GM23338 (cell line): ENCODE measurements around the gene EP400. TPM values are rescaled to one million over a fixed set of nuclear protein-coding genes. Genes with fewer than 3 reads are reported as not detected.

Experiments used
- ATAC-seq: fragments of 200-7000 bp; cut with Tn5 transposase; 3 replicates; pipeline ENCODE4 v1.9.1; 2020
- DNase-seq: peaks from one replicate; pipeline ENCODE4 v3.0.0-alpha.2; 2015; ENCODE audit warnings: low spot score
- H2AFZ ChIP-seq: fragments of 200-600 bp; sonication (generic); 2 replicates; pipeline ENCODE4 v1.8.0; 2016; ENCODE audit warnings: antibody characterized with exemption, mild to moderate bottlenecking, moderate library complexity
- H3F3A ChIP-seq: fragments of 200-600 bp; sonication (generic); replicated peaks from 2 replicates; pipeline ENCODE4 v1.8.0; 2017; ENCODE audit warnings: antibody characterized with exemption, mixed run types, low read depth
- H3K27ac ChIP-seq: fragments of 200-600 bp; sonication (generic); 2 replicates; pipeline ENCODE4 v1.6.1; 2016; ENCODE audit warnings: low read depth
- H3K27me3 ChIP-seq: fragments of 200-600 bp; sonication (generic); 2 replicates; pipeline ENCODE4 v1.8.0; 2016; ENCODE audit warnings: mild to moderate bottlenecking, mixed run types, moderate library complexity; ENCODE audit not compliant: insufficient read depth
- H3K36me3 ChIP-seq: fragments of 200-600 bp; sonication (generic); 2 replicates; pipeline ENCODE4 v1.8.0; 2016; ENCODE audit warnings: mild to moderate bottlenecking; ENCODE audit not compliant: insufficient read depth
- H3K4me1 ChIP-seq: fragments of 200-600 bp; sonication (generic); 2 replicates; pipeline ENCODE4 v1.8.0; 2016; ENCODE audit warnings: mild to moderate bottlenecking, moderate library complexity; ENCODE audit not compliant: insufficient read depth
- H3K4me2 ChIP-seq: fragments of 200-600 bp; sonication (generic); 2 replicates; pipeline ENCODE4 v1.7.1; 2017; ENCODE audit warnings: mixed run types
- H3K4me3 ChIP-seq: fragments of 200-600 bp; sonication (generic); 2 replicates; pipeline ENCODE4 v1.6.1; 2016; ENCODE audit warnings: mixed run types
- H3K79me2 ChIP-seq: fragments of 200-600 bp; sonication (generic); replicated peaks from 2 replicates; pipeline ENCODE4 v1.8.0; 2017; ENCODE audit warnings: mild to moderate bottlenecking; ENCODE audit not compliant: insufficient read depth
- H3K9me2 ChIP-seq: fragments of 200-600 bp; sonication (generic); 2 replicates; pipeline ENCODE4 v1.8.0; 2017; ENCODE audit not compliant: insufficient read depth
- H4K20me1 ChIP-seq: fragments of 200-600 bp; sonication (generic); replicated peaks from 2 replicates; pipeline ENCODE4 v1.8.0; 2017; ENCODE audit warnings: mild to moderate bottlenecking; ENCODE audit not compliant: insufficient read depth
- H3K27ac Mint-ChIP-seq: 2 replicates; pipeline ENCODE4 v1.8.0; 2020; ENCODE audit warnings: inconsistent platforms, mild to moderate bottlenecking, moderate library complexity, mixed read lengths
- H3K27me3 Mint-ChIP-seq: 3 replicates; pipeline ENCODE4 v1.8.0; 2022; ENCODE audit warnings: low read depth, mild to moderate bottlenecking, moderate library complexity, mixed read lengths, inconsistent platforms; ENCODE audit not compliant: insufficient read depth, poor library complexity
- H3K36me3 Mint-ChIP-seq: 3 replicates; pipeline ENCODE4 v1.8.0; 2021; ENCODE audit warnings: low read depth, mild to moderate bottlenecking, inconsistent platforms, moderate library complexity, mixed read lengths
- H3K4me1 Mint-ChIP-seq: 3 replicates; pipeline ENCODE4 v1.8.0; 2020; ENCODE audit warnings: mild to moderate bottlenecking, inconsistent platforms, mixed read lengths
- H3K4me3 Mint-ChIP-seq: 3 replicates; pipeline ENCODE4 v1.8.0; 2021; ENCODE audit warnings: moderate library complexity, mild to moderate bottlenecking, inconsistent platforms, mixed read lengths
- H3K9me3 Mint-ChIP-seq: 3 replicates; pipeline ENCODE4 v1.8.0; 2020; ENCODE audit warnings: moderate library complexity, mild to moderate bottlenecking, inconsistent platforms, mixed read lengths
- CREB1 ChIP-seq: fragments of 250-450 bp; sonication (Bioruptor Pico); IDR thresholded peaks from 2 replicates; pipeline ENCODE4 v1.5.0; 2020; ENCODE audit warnings: low read depth, mild to moderate bottlenecking, moderate library complexity
- EZH2 ChIP-seq: fragments of 200-600 bp; sonication (generic); IDR thresholded peaks from one replicate; pipeline ENCODE4 v1.8.0; 2017; ENCODE audit warnings: antibody characterized with exemption, mild to moderate bottlenecking, low read depth; ENCODE audit not compliant: unreplicated experiment
- EZH2phosphoT487 ChIP-seq: fragments of 200-600 bp; sonication (generic); IDR thresholded peaks from one replicate; pipeline ENCODE4 v1.8.1; 2018; ENCODE audit warnings: antibody characterized with exemption; ENCODE audit not compliant: unreplicated experiment
- JUNB ChIP-seq: IDR thresholded peaks from one replicate; pipeline ENCODE4 v1.6.1; 2016; ENCODE audit warnings: antibody characterized with exemption; ENCODE audit not compliant: unreplicated experiment
- POLR2AphosphoS5 ChIP-seq: IDR thresholded peaks from 2 replicates; pipeline ENCODE4 v1.6.1; 2016; ENCODE audit warnings: antibody characterized with exemption, low read depth
- STAT1 ChIP-seq: IDR thresholded peaks from one replicate; pipeline ENCODE4 v1.6.1; 2016; ENCODE audit warnings: antibody characterized with exemption; ENCODE audit not compliant: unreplicated experiment
- ZNF114 ChIP-seq: fragments of 250-450 bp; sonication (Bioruptor Pico); IDR thresholded peaks from 2 replicates; pipeline ENCODE4 v1.5.0; 2020; ENCODE audit warnings: mild to moderate bottlenecking, moderate library complexity
- ZNF331 ChIP-seq: fragments of 250-450 bp; sonication (Bioruptor Pico); IDR thresholded peaks from 2 replicates; pipeline ENCODE4 v1.5.0; 2020; ENCODE audit warnings: low read depth, mild to moderate bottlenecking, moderate library complexity
- polyA plus RNA-seq: library from polyadenylated mRNA; unstranded; fragments of >200 nt; fragmentation: Nextera tagmentation; extraction: Ambion mirVana; gene quantifications from 2 replicates; pipeline ENCODE4 v1.2.1, GENCODE V29; 2016
- total RNA-seq: library from RNA; depleted of rRNA; stranded (reverse); fragments of >200 nt; shearing (Covaris generic); gene quantifications from 2 replicates; pipeline ENCODE4 v1.2.3, GENCODE V29; 2014
- TF ChIP-seq, protein P1 (sequence below): IDR thresholded peaks from one replicate; pipeline ENCODE4 v1.6.1; 2018; ENCODE audit warnings: antibody characterized with exemption; ENCODE audit not compliant: unreplicated experiment
- TF ChIP-seq, protein P2 (sequence below): fragments of 250-450 bp; sonication (Bioruptor Pico); IDR thresholded peaks from 2 replicates; pipeline ENCODE4 v1.5.0; 2020; ENCODE audit warnings: mild to moderate bottlenecking, moderate library complexity
- TF ChIP-seq, protein P3 (sequence below): IDR thresholded peaks from 2 replicates; pipeline ENCODE4 v1.6.1; 2016; ENCODE audit warnings: antibody characterized with exemption
- TF ChIP-seq, protein P4 (sequence below), 2 experiments: fragments of 200-600 bp in 1 of 2; sonication (generic) in 1 of 2; conservative IDR thresholded peaks; 2 replicates each; pipeline versions ENCODE4 v1.5.1 to v1.6.1; 2016 to 2017; ENCODE audit warnings: antibody characterized with exemption in 2 of 2, low read depth in 2 of 2, mild to moderate bottlenecking in 2 of 2, moderate library complexity in 1 of 2

The EP400 gene
- total and polyA plus RNA-seq, 2 experiments from 2014 or later = 26.3 to 57.2 TPM

DNA sequence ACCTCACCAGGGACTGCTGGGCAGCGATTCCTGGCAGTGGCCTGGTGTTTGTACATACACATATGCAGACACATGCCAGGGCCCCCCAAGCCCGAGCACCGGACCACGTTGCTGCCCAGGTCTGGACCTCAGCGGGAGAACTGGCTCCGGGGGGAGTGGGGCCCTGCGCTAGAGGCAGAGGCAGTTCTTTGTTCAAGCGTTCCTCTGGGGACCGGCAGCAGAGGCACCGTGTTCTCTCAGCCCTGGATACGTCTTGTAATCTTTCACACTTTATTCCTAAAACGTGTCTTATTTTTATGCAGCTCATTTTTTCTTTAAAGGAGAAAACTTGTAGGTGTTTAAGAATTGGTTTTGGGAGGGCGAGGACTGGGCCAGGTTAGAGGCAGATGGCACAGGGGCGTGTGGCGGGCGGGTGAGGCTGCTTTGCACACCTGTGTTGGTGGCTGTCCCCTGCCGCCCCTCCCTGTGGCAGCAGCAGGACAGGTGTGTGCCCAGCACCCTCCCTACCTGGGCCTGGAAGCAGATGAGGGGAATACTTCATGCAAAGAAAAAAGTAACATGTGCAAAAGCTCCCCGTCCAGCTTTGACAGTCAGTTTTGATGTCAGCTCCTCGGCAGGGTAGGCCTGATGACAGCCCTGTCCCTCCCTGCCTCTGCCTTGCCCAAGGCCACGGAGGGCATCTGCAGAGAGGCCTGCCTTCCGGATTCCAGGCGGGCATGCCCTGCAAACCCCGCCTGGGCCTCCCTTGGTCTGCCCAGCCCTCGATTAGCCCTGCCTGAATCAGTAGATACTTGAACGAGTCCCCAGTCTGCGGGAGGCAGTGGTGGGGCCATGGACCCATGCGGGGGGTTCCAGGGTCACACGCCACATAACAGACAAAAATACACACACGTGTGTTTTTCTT lies 27.6 kb upstream of the EP400 start:
- H2AFZ ChIP-seq = no peak overlapping the region
- no peaks in the 10 kb centered on the region for H3K9me2 ChIP-seq
- ATAC-seq (no peak), DNase-seq (no peak)
- no peaks in the 10 kb centered on the region for H3K4me1 ChIP-seq
- Mint-ChIP-seq H3K9me3 (peaks cover 7% of the 10 kb centered on the region; the same call in 2 of the 3 replicates), H3K36me3 (peaks cover 15% of the 10 kb centered on the region; the same call in 2 of the 3 replicates), H3K4me3 (no peak overlapping the region), H3K27ac (no peak overlapping the region), H3K4me1 (no peaks in the 10 kb centered on the region), H3K27me3 (peaks cover 7% of the 10 kb centered on the region)
- no peak for TF ChIP-seq CREB1 (CRISPR knock-in tag)
- TF ChIP-seq, protein P1, sequence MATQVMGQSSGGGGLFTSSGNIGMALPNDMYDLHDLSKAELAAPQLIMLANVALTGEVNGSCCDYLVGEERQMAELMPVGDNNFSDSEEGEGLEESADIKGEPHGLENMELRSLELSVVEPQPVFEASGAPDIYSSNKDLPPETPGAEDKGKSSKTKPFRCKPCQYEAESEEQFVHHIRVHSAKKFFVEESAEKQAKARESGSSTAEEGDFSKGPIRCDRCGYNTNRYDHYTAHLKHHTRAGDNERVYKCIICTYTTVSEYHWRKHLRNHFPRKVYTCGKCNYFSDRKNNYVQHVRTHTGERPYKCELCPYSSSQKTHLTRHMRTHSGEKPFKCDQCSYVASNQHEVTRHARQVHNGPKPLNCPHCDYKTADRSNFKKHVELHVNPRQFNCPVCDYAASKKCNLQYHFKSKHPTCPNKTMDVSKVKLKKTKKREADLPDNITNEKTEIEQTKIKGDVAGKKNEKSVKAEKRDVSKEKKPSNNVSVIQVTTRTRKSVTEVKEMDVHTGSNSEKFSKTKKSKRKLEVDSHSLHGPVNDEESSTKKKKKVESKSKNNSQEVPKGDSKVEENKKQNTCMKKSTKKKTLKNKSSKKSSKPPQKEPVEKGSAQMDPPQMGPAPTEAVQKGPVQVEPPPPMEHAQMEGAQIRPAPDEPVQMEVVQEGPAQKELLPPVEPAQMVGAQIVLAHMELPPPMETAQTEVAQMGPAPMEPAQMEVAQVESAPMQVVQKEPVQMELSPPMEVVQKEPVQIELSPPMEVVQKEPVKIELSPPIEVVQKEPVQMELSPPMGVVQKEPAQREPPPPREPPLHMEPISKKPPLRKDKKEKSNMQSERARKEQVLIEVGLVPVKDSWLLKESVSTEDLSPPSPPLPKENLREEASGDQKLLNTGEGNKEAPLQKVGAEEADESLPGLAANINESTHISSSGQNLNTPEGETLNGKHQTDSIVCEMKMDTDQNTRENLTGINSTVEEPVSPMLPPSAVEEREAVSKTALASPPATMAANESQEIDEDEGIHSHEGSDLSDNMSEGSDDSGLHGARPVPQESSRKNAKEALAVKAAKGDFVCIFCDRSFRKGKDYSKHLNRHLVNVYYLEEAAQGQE = no peak
- no peak for TF ChIP-seq POLR2AphosphoS5
- TF ChIP-seq, protein P2, sequence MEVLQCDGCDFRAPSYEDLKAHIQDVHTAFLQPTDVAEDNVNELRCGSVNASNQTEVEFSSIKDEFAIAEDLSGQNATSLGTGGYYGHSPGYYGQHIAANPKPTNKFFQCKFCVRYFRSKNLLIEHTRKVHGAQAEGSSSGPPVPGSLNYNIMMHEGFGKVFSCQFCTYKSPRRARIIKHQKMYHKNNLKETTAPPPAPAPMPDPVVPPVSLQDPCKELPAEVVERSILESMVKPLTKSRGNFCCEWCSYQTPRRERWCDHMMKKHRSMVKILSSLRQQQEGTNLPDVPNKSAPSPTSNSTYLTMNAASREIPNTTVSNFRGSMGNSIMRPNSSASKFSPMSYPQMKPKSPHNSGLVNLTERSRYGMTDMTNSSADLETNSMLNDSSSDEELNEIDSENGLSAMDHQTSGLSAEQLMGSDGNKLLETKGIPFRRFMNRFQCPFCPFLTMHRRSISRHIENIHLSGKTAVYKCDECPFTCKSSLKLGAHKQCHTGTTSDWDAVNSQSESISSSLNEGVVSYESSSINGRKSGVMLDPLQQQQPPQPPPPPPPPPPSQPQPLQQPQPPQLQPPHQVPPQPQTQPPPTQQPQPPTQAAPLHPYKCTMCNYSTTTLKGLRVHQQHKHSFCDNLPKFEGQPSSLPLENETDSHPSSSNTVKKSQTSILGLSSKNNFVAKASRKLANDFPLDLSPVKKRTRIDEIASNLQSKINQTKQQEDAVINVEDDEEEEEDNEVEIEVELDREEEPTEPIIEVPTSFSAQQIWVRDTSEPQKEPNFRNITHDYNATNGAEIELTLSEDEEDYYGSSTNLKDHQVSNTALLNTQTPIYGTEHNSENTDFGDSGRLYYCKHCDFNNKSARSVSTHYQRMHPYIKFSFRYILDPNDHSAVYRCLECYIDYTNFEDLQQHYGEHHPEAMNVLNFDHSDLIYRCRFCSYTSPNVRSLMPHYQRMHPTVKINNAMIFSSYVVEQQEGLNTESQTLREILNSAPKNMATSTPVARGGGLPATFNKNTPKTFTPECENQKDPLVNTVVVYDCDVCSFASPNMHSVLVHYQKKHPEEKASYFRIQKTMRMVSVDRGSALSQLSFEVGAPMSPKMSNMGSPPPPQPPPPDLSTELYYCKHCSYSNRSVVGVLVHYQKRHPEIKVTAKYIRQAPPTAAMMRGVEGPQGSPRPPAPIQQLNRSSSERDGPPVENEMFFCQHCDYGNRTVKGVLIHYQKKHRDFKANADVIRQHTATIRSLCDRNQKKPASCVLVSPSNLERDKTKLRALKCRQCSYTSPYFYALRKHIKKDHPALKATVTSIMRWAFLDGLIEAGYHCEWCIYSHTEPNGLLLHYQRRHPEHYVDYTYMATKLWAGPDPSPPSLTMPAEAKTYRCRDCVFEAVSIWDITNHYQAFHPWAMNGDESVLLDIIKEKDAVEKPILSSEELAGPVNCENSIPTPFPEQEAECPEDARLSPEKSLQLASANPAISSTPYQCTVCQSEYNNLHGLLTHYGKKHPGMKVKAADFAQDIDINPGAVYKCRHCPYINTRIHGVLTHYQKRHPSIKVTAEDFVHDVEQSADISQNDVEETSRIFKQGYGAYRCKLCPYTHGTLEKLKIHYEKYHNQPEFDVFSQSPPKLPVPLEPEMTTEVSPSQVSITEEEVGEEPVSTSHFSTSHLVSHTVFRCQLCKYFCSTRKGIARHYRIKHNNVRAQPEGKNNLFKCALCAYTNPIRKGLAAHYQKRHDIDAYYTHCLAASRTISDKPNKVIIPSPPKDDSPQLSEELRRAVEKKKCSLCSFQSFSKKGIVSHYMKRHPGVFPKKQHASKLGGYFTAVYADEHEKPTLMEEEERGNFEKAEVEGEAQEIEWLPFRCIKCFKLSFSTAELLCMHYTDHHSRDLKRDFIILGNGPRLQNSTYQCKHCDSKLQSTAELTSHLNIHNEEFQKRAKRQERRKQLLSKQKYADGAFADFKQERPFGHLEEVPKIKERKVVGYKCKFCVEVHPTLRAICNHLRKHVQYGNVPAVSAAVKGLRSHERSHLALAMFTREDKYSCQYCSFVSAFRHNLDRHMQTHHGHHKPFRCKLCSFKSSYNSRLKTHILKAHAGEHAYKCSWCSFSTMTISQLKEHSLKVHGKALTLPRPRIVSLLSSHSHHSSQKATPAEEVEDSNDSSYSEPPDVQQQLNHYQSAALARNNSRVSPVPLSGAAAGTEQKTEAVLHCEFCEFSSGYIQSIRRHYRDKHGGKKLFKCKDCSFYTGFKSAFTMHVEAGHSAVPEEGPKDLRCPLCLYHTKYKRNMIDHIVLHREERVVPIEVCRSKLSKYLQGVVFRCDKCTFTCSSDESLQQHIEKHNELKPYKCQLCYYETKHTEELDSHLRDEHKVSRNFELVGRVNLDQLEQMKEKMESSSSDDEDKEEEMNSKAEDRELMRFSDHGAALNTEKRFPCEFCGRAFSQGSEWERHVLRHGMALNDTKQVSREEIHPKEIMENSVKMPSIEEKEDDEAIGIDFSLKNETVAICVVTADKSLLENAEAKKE (CRISPR knock-in tag) = no peak
- TF ChIP-seq STAT1 = no peak
- TF ChIP-seq EZH2 = no peak
- no peak for TF ChIP-seq ZNF331
- no peak for TF ChIP-seq EZH2phosphoT487
- TF ChIP-seq, protein P3, sequence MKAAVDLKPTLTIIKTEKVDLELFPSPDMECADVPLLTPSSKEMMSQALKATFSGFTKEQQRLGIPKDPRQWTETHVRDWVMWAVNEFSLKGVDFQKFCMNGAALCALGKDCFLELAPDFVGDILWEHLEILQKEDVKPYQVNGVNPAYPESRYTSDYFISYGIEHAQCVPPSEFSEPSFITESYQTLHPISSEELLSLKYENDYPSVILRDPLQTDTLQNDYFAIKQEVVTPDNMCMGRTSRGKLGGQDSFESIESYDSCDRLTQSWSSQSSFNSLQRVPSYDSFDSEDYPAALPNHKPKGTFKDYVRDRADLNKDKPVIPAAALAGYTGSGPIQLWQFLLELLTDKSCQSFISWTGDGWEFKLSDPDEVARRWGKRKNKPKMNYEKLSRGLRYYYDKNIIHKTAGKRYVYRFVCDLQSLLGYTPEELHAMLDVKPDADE = no peak
- no peak for TF ChIP-seq JUNB
- TF ChIP-seq, protein P4, sequence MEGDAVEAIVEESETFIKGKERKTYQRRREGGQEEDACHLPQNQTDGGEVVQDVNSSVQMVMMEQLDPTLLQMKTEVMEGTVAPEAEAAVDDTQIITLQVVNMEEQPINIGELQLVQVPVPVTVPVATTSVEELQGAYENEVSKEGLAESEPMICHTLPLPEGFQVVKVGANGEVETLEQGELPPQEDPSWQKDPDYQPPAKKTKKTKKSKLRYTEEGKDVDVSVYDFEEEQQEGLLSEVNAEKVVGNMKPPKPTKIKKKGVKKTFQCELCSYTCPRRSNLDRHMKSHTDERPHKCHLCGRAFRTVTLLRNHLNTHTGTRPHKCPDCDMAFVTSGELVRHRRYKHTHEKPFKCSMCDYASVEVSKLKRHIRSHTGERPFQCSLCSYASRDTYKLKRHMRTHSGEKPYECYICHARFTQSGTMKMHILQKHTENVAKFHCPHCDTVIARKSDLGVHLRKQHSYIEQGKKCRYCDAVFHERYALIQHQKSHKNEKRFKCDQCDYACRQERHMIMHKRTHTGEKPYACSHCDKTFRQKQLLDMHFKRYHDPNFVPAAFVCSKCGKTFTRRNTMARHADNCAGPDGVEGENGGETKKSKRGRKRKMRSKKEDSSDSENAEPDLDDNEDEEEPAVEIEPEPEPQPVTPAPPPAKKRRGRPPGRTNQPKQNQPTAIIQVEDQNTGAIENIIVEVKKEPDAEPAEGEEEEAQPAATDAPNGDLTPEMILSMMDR (conservative IDR thresholded peaks at IDR 0.05; ENCODE audit: low read depth in 2 of 2) = no peak
- no peak for TF ChIP-seq ZNF114 (CRISPR knock-in tag)
- no peaks in the 10 kb centered on the region for H3K79me2 ChIP-seq
- H3K27me3 ChIP-seq = no peaks in the 10 kb centered on the region
- H3K36me3 ChIP-seq = no peaks in the 10 kb centered on the region
- no peak overlapping the region for H3K27ac ChIP-seq
- no peak overlapping the region for H3K4me3 ChIP-seq
- H4K20me1 ChIP-seq = 0 out of 2 replicates have a peak, but pooled peaks cover 9% of the 10 kb centered on the region
- H3K4me2 ChIP-seq = no peak overlapping the region
- H3F3A ChIP-seq = 0 out of 2 replicates have a peak, but pooled peaks cover 4% of the 10 kb centered on the region
